ENCODE results near the gene ZNF385B.
"Not testable (repeated sequence)": the region's sequence is repeated elsewhere in the genome, so short reads cannot be mapped to it uniquely, and the experiment has no call there.

Gene ZNF385B

GRCh38 chr2:179800776-179801175 lies 60.6 kb downstream of the ZNF385B start:
- no peak for DNase-seq

GRCh38 chr2:179796213-179797007 lies 65.0 kb downstream of the ZNF385B start:
- no peak for DNase-seq

- DNase-seq = no peak
These were observed 67.5 kb downstream of the ZNF385B start for GRCh38 chr2:179793902-179794301.

- no peak for DNase-seq
These were observed 68.2 kb downstream of the ZNF385B start for GRCh38 chr2:179793238-179793637.

- no peak for DNase-seq
These were observed 70.9 kb downstream of the ZNF385B start for GRCh38 chr2:179790235-179791217.

GRCh38 chr2:179788104-179788503 lies 73.3 kb downstream of the ZNF385B start:
- DNase-seq = no peak

GRCh38 chr2:179787601-179788000 lies 73.8 kb downstream of the ZNF385B start:
- DNase-seq = no peak

- DNase-seq = no peak
These were observed 75.5 kb downstream of the ZNF385B start for GRCh38 chr2:179785902-179786301.

- not testable (repeated sequence) for DNase-seq
These were observed 79.1 kb downstream of the ZNF385B start for GRCh38 chr2:179782346-179782745.

- DNase-seq = no peak
These were observed 87.4 kb downstream of the ZNF385B start for GRCh38 chr2:179773986-179774385.

- DNase-seq = no peak
These were observed 89.1 kb downstream of the ZNF385B start for GRCh38 chr2:179772346-179772745.

GRCh38 chr2:179771791-179772190 lies 89.6 kb downstream of the ZNF385B start:
- DNase-seq = no peak

GRCh38 chr2:179770029-179770428 lies 91.4 kb downstream of the ZNF385B start:
- no peak for DNase-seq

GRCh38 chr2:179769323-179769722 lies 92.1 kb downstream of the ZNF385B start:
- no peak for DNase-seq

GRCh38 chr2:179768765-179769164 lies 92.6 kb downstream of the ZNF385B start:
- no peak for DNase-seq

GRCh38 chr2:179765666-179766065 lies 95.7 kb downstream of the ZNF385B start:
- DNase-seq = no peak

GRCh38 chr2:179764710-179765109 lies 96.7 kb downstream of the ZNF385B start:
- no peak for DNase-seq

GRCh38 chr2:179758636-179759035 lies 102.8 kb downstream of the ZNF385B start:
- DNase-seq = no peak

GRCh38 chr2:179751163-179751809 lies 110.1 kb downstream of the ZNF385B start:
- no peak for DNase-seq

GRCh38 chr2:179749210-179749609 lies 112.2 kb downstream of the ZNF385B start:
- no peak for DNase-seq

GRCh38 chr2:179746981-179747380 lies 114.4 kb downstream of the ZNF385B start:
- DNase-seq = no peak

GRCh38 chr2:179745635-179746256 lies 115.7 kb downstream of the ZNF385B start:
- no peak for DNase-seq

GRCh38 chr2:179744401-179744800 lies 117.0 kb downstream of the ZNF385B start:
- no peak for DNase-seq
